Loucy (cell line): Measurements from ENCODE around the gene FMO1.
"Not testable (repeated sequence)": the region's sequence is repeated elsewhere in the genome, so short reads cannot be mapped to it uniquely, and the experiment has no call there.

Source experiments
- H2AFZ ChIP-seq: fragments of 200-600 bp; sonication (generic); 2 replicates; pipeline ENCODE4 v1.6.0; 2016; ENCODE audit warnings: antibody characterized with exemption, mild to moderate bottlenecking, low read length, moderate library complexity
- H3F3A ChIP-seq: fragments of 200-600 bp; 2 replicates; pipeline ENCODE4 v1.6.0; 2016; ENCODE audit warnings: antibody characterized with exemption, low read depth, mild to moderate bottlenecking
- H3K27me3 ChIP-seq: fragments of 200-600 bp; sonication (generic); 2 replicates; pipeline ENCODE4 v1.6.1; 2014; ENCODE audit warnings: low read length, mild to moderate bottlenecking; ENCODE audit not compliant: insufficient read depth, poor library complexity, severe bottlenecking
- H3K36me3 ChIP-seq: fragments of 200-600 bp; sonication (generic); 2 replicates; pipeline ENCODE4 v1.6.1; 2016; ENCODE audit warnings: low read length; ENCODE audit not compliant: insufficient read depth
- H3K4me1 ChIP-seq: fragments of 200-600 bp; sonication (generic); 2 replicates; pipeline ENCODE4 v1.5.1; 2014; ENCODE audit warnings: low read length, mild to moderate bottlenecking; ENCODE audit not compliant: insufficient read depth, poor library complexity, severe bottlenecking
- H3K4me2 ChIP-seq: fragments of 200-600 bp; sonication (generic); 2 replicates; pipeline ENCODE4 v1.6.0; 2014; ENCODE audit warnings: antibody characterized with exemption, low read length, low read depth, mild to moderate bottlenecking; ENCODE audit not compliant: poor library complexity, severe bottlenecking
- H3K4me3 ChIP-seq: fragments of 200-600 bp; sonication (generic); 2 replicates; pipeline ENCODE4 v1.5.1; 2014; ENCODE audit warnings: low read length, mild to moderate bottlenecking, mixed read lengths; ENCODE audit not compliant: poor library complexity, severe bottlenecking
- H3K79me2 ChIP-seq: fragments of 200-600 bp; sonication (generic); 2 replicates; pipeline ENCODE4 v1.6.1; 2014; ENCODE audit warnings: low read length; ENCODE audit not compliant: insufficient read depth
- H3K9ac ChIP-seq: fragments of 200-600 bp; sonication (generic); 2 replicates; pipeline ENCODE4 v1.6.0; 2014; ENCODE audit warnings: mild to moderate bottlenecking, low read depth, low read length, moderate library complexity; ENCODE audit not compliant: poor library complexity, severe bottlenecking
- H3K9me2 ChIP-seq: fragments of 200-600 bp; sonication (generic); replicated peaks from 2 replicates; pipeline ENCODE4 v1.6.1; 2016; ENCODE audit warnings: low read depth, low read length, mixed read lengths
- H3K9me3 ChIP-seq: fragments of 200-600 bp; sonication (generic); 2 replicates; pipeline ENCODE4 v1.6.1; 2014; ENCODE audit warnings: mild to moderate bottlenecking, antibody characterized with exemption, low read length, low read depth; ENCODE audit not compliant: insufficient read depth
- H4K20me1 ChIP-seq: fragments of 200-600 bp; sonication (generic); 2 replicates; pipeline ENCODE4 v1.6.0; 2014; ENCODE audit warnings: antibody characterized with exemption, low read length, mild to moderate bottlenecking; ENCODE audit not compliant: insufficient read depth, poor library complexity, severe bottlenecking
- CTCF ChIP-seq: fragments of 200-600 bp; sonication (generic); conservative IDR thresholded peaks from 2 replicates; pipeline ENCODE4 v1.5.1; 2014; ENCODE audit warnings: mild to moderate bottlenecking, antibody characterized with exemption, low read length
- EZH2phosphoT487 ChIP-seq: fragments of 200-600 bp; IDR thresholded peaks from 2 replicates; pipeline ENCODE4 v1.6.1; 2018; ENCODE audit warnings: antibody characterized with exemption, mild to moderate bottlenecking, moderate library complexity, borderline replicate concordance

Gene FMO1

GRCh38 chr1:171226747-171227370, 21.4 kb upstream of the FMO1 start:
- Histone ChIP-seq H3K27me3 (no peaks in the 10 kb centered on the region), H3K36me3 (no peaks in the 10 kb centered on the region), H3K9me2 (no peaks in the 10 kb centered on the region), H3K4me2 (no peak overlapping the region), H4K20me1 (no peaks in the 10 kb centered on the region), H2AFZ (no peak overlapping the region), H3K79me2 (no peaks in the 10 kb centered on the region), H3K9me3 (no peaks in the 10 kb centered on the region), H3F3A (no peaks in the 10 kb centered on the region), H3K4me1 (no peaks in the 10 kb centered on the region), H3K4me3 (no peak overlapping the region), H3K9ac (no peak overlapping the region)
- no peak for TF ChIP-seq EZH2phosphoT487
- peak; percentile 88 for TF ChIP-seq CTCF

GRCh38 chr1:171231326-171231725, 17.0 kb upstream of the FMO1 start:
- no peaks in the 10 kb centered on the region for H3K36me3 ChIP-seq

GRCh38 chr1:171233183-171233582, 15.1 kb upstream of the FMO1 start:
- Histone ChIP-seq H3K9me3 (no peaks in the 10 kb centered on the region), H3K36me3 (no peaks in the 10 kb centered on the region), H3K4me1 (no peaks in the 10 kb centered on the region), H3K4me2 (no peak overlapping the region), H3K79me2 (no peaks in the 10 kb centered on the region), H3K27me3 (no peaks in the 10 kb centered on the region), H3K9ac (no peak overlapping the region), H3F3A (no peaks in the 10 kb centered on the region), H3K9me2 (no peaks in the 10 kb centered on the region), H3K4me3 (no peak overlapping the region), H2AFZ (no peak overlapping the region), H4K20me1 (no peaks in the 10 kb centered on the region)
- no peak for TF ChIP-seq CTCF
- no peak for TF ChIP-seq EZH2phosphoT487

More at GRCh38 chr1:171231326-171231725, 17.0 kb upstream of the FMO1 start:
- no peaks in the 10 kb centered on the region for H3K27me3 ChIP-seq
- no peaks in the 10 kb centered on the region for H4K20me1 ChIP-seq
- no peaks in the 10 kb centered on the region for H3K9me3 ChIP-seq
- H3K9ac ChIP-seq = no peak overlapping the region
- H3K4me1 ChIP-seq = no peaks in the 10 kb centered on the region
- H3F3A ChIP-seq = no peaks in the 10 kb centered on the region
- no peak for TF ChIP-seq EZH2phosphoT487
- TF ChIP-seq CTCF = no peak
- H3K4me3 ChIP-seq = no peak overlapping the region
- no peaks in the 10 kb centered on the region for H3K79me2 ChIP-seq
- H3K4me2 ChIP-seq = no peak overlapping the region
- H3K9me2 ChIP-seq = no peaks in the 10 kb centered on the region
- H2AFZ ChIP-seq = no peak overlapping the region

GRCh38 chr1:171236231-171236630, 12.1 kb upstream of the FMO1 start:
- not testable (repeated sequence) for H2AFZ ChIP-seq, H3K4me3 ChIP-seq, H3K36me3 ChIP-seq, H3K9ac ChIP-seq, H4K20me1 ChIP-seq, H3K4me1 ChIP-seq, H3K27me3 ChIP-seq, H3F3A ChIP-seq, H3K79me2 ChIP-seq, H3K4me2 ChIP-seq, H3K9me3 ChIP-seq, H3K9me2 ChIP-seq
